SK-N-SH (cell line): ENCODE results near the gene SPOCK1. TPM values are rescaled to one million over a fixed set of nuclear protein-coding genes. Genes with fewer than 3 reads are reported as not detected.

ENCODE experiments used
- CTCF ChIA-PET: fragments of 300-600, 350-600 bp; formaldehyde crosslinking; extraction: SDS; loops from one replicate; lab custom pipeline; 2021; lab: Yijun Ruan, JAX
- POLR2A ChIA-PET: fragments of 350-600 bp; sonication (Branson Sonifier 250); formaldehyde crosslinking; extraction: SDS; loops from one replicate; lab custom pipeline; 2020; ENCODE audit warnings: antibody characterized with exemption, inconsistent platforms; lab: Yijun Ruan, JAX
- DNase-seq: peaks from one replicate; pipeline ENCODE4 v3.0.0; 2012
- H2AFZ ChIP-seq: fragments of 200-600 bp; sonication (generic); 2 replicates; pipeline ENCODE4 v1.8.1; 2016; ENCODE audit warnings: antibody characterized with exemption, mild to moderate bottlenecking, low read depth
- H3F3A ChIP-seq: fragments of 200-600 bp; sonication (generic); replicated peaks from 2 replicates; pipeline ENCODE3; 2016; ENCODE audit warnings: antibody characterized with exemption, mild to moderate bottlenecking; ENCODE audit not compliant: insufficient read depth
- H3K27ac ChIP-seq, 2 experiments: fragments of 200-500 bp in 1 of 2; fragments of 200-600 bp in 1 of 2; sonication (Bioruptor generic) in 1 of 2; sonication (generic), shearing (Covaris generic) in 1 of 2; 2 replicates each; pipeline versions ENCODE4 v1.5.1 to v1.6.1; 2014 to 2016; ENCODE audit warnings: low read depth in 2 of 2, inconsistent platforms in 1 of 2, low read length in 1 of 2, mild to moderate bottlenecking in 1 of 2, mixed read lengths in 1 of 2
- H3K27me3 ChIP-seq: fragments of 200-600 bp; sonication (generic), shearing (Covaris generic); 2 replicates; pipeline ENCODE4 v1.6.1; 2016; ENCODE audit warnings: mixed run types; ENCODE audit not compliant: insufficient read depth
- H3K36me3 ChIP-seq, 2 experiments: fragments of 200-500 bp in 1 of 2; fragments of 200-600 bp in 1 of 2; sonication (Bioruptor generic) in 1 of 2; sonication (generic) in 1 of 2; replicated peaks in 1 of 2; 2 replicates each; pipeline versions ENCODE3 to v1.5.1; 2014 to 2016; ENCODE audit warnings: low read length in 1 of 2, mild to moderate bottlenecking in 1 of 2; ENCODE audit not compliant: insufficient read depth in 2 of 2, control insufficient read depth in 1 of 2
- H3K4me1 ChIP-seq, 2 experiments: fragments of 200-500 bp in 1 of 2; fragments of 200-600 bp in 1 of 2; sonication (Bioruptor generic) in 1 of 2; sonication (generic), shearing (Covaris generic) in 1 of 2; 2 replicates each; pipeline versions ENCODE4 v1.5.1 to v1.6.1; 2014 to 2016; ENCODE audit warnings: low read depth in 1 of 2, low read length in 1 of 2, mixed run types in 1 of 2; ENCODE audit not compliant: insufficient read depth in 2 of 2, control insufficient read depth in 1 of 2
- H3K4me2 ChIP-seq: fragments of 200-600 bp; sonication (generic), shearing (Covaris generic); 2 replicates; pipeline ENCODE4 v1.6.1; 2017; ENCODE audit warnings: mixed run types
- H3K4me3 ChIP-seq, 2 experiments: fragments of 200-500 bp in 1 of 2; fragments of 200-600 bp in 1 of 2; sonication (Bioruptor generic) in 1 of 2; sonication (generic), shearing (Covaris generic) in 1 of 2; 2 replicates each; pipeline versions ENCODE4 v1.5.1 to v1.8.1; 2014 to 2016; ENCODE audit warnings: low read depth in 2 of 2, inconsistent platforms in 1 of 2, low read length in 1 of 2, mild to moderate bottlenecking in 1 of 2, mixed read lengths in 1 of 2, moderate library complexity in 1 of 2
- H3K79me2 ChIP-seq: fragments of 200-600 bp; sonication (generic); 2 replicates; pipeline ENCODE4 v1.8.1; 2017; ENCODE audit warnings: mild to moderate bottlenecking; ENCODE audit not compliant: insufficient read depth
- H3K9ac ChIP-seq: fragments of 200-600 bp; sonication (generic); 2 replicates; pipeline ENCODE4 v1.6.1; 2017; ENCODE audit warnings: mixed run types
- H3K9me2 ChIP-seq: fragments of 200-600 bp; sonication (generic); 2 replicates; pipeline ENCODE4 v1.6.1; 2017; ENCODE audit warnings: mixed run types
- H3K9me3 ChIP-seq: fragments of 200-600 bp; sonication (generic); 2 replicates; pipeline ENCODE4 v1.6.1; 2017; ENCODE audit warnings: mixed run types, mild to moderate bottlenecking, moderate library complexity
- H4K20me1 ChIP-seq: fragments of 200-600 bp; sonication (generic); 2 replicates; pipeline ENCODE4 v1.6.1; 2017; ENCODE audit warnings: mild to moderate bottlenecking, mixed run types; ENCODE audit not compliant: insufficient read depth
- CHD2 ChIP-seq: fragments of 150-350 bp; IDR thresholded peaks from 2 replicates; pipeline ENCODE4 v1.6.1; 2018; ENCODE audit warnings: low read length; ENCODE audit not compliant: partially characterized antibody
- ELF1 ChIP-seq: IDR thresholded peaks from 2 replicates; pipeline ENCODE4 v1.4.0; 2012
- EP300 ChIP-seq, 2 experiments: IDR thresholded peaks; 2 replicates each; pipeline versions ENCODE4 v1.4.0 to v1.6.1; 2012; ENCODE audit warnings: borderline replicate concordance in 1 of 2, low read depth in 1 of 2, low read length in 1 of 2
- EZH2phosphoT487 ChIP-seq: fragments of 200-600 bp; sonication (generic); IDR thresholded peaks from 2 replicates; pipeline ENCODE4 v1.6.1; 2017; ENCODE audit warnings: low read depth, mixed run types, mild to moderate bottlenecking, antibody characterized with exemption, moderate library complexity, borderline replicate concordance
- FOSL2 ChIP-seq: IDR thresholded peaks from 2 replicates; pipeline ENCODE4 v1.4.0; 2012; ENCODE audit warnings: low read depth, mild to moderate bottlenecking, moderate library complexity, borderline replicate concordance
- GATA2 ChIP-seq: sonication (generic); formaldehyde crosslinking; IDR thresholded peaks from 2 replicates; pipeline ENCODE4 v1.5.0; 2020; ENCODE audit warnings: mild to moderate bottlenecking, missing genetic modification reagents
- JUND ChIP-seq: IDR thresholded peaks from 2 replicates; pipeline ENCODE4 v1.4.0; 2012
- MAX ChIP-seq: IDR thresholded peaks from 2 replicates; pipeline ENCODE4 v1.4.0; 2012; ENCODE audit warnings: low read depth
- MXI1 ChIP-seq: IDR thresholded peaks from 2 replicates; pipeline ENCODE4 v1.6.1; 2012; ENCODE audit warnings: mild to moderate bottlenecking, low read depth, low read length, improper control_type of control experiment
- NFIC ChIP-seq: IDR thresholded peaks from 2 replicates; pipeline ENCODE4 v1.4.0; 2012; ENCODE audit warnings: borderline replicate concordance
- POLR2AphosphoS5 ChIP-seq: IDR thresholded peaks from 2 replicates; pipeline ENCODE4 v1.6.1; 2012; ENCODE audit warnings: low read depth, low read length
- RAD21 ChIP-seq: IDR thresholded peaks from 2 replicates; pipeline ENCODE4 v1.6.1; 2012; ENCODE audit warnings: mild to moderate bottlenecking, low read length
- RCOR1 ChIP-seq: fragments of 150-350 bp; IDR thresholded peaks from 2 replicates; pipeline ENCODE4 v1.6.1; 2017; ENCODE audit warnings: antibody characterized with exemption, low read length
- RFX5 ChIP-seq: IDR thresholded peaks from 2 replicates; pipeline ENCODE4 v1.6.1; 2012; ENCODE audit warnings: mild to moderate bottlenecking, improper control_type of control experiment, low read length
- RXRA ChIP-seq: IDR thresholded peaks from 2 replicates; pipeline ENCODE4 v1.4.0; 2012; ENCODE audit warnings: low read depth, mild to moderate bottlenecking, borderline replicate concordance
- SIN3A ChIP-seq: IDR thresholded peaks from 2 replicates; pipeline ENCODE4 v1.6.1; 2012; ENCODE audit warnings: low read depth, mild to moderate bottlenecking, low read length, moderate library complexity, borderline replicate concordance
- SMC3 ChIP-seq: IDR thresholded peaks from 2 replicates; pipeline ENCODE4 v1.6.1; 2012; ENCODE audit warnings: low read depth, low read length, improper control_type of control experiment
- TAF1 ChIP-seq: IDR thresholded peaks from 2 replicates; pipeline ENCODE4 v1.6.1; 2012; ENCODE audit warnings: low read depth, mild to moderate bottlenecking, low read length, moderate library complexity, borderline replicate concordance
- TCF12 ChIP-seq: IDR thresholded peaks from 2 replicates; pipeline ENCODE4 v1.4.0; 2012
- TEAD4 ChIP-seq: IDR thresholded peaks from 2 replicates; pipeline ENCODE4 v1.4.0; 2012; ENCODE audit warnings: mild to moderate bottlenecking, borderline replicate concordance; ENCODE audit not compliant: insufficient read depth
- WGBS: methylation state at CpG from one replicate; pipeline ENCODE4 v1.1.6; 2017; ENCODE audit warnings: low lambda C conversion rate; 5-methylcytosine and 5-hydroxymethylcytosine counted together
- polyA plus RNA-seq, 3 experiments: library from polyadenylated mRNA; depleted of rRNA; stranded (reverse); fragments of >200 nt; gene quantifications; 2 replicates each; pipeline ENCODE4 v1.2.3, GENCODE V29; 2012
- TF ChIP-seq, protein P1 (sequence below): fragments of 150-350 bp; IDR thresholded peaks from 2 replicates; pipeline ENCODE4 v1.6.1; 2017; ENCODE audit warnings: antibody characterized with exemption, low read length, low read depth, borderline replicate concordance
- TF ChIP-seq, protein P2 (sequence below): IDR thresholded peaks from 2 replicates; pipeline ENCODE4 v1.4.0; 2012; ENCODE audit warnings: low read depth, borderline replicate concordance
- TF ChIP-seq, protein P3 (sequence below): fragments of 150-350 bp; IDR thresholded peaks from 2 replicates; pipeline ENCODE4 v1.6.1; 2016; ENCODE audit warnings: mild to moderate bottlenecking, low read depth, low read length

Gene SPOCK1
- polyA plus RNA-seq, 1 of the 3 experiments (the other 2 are of a cell fraction) = 11.3 TPM

DNA sequence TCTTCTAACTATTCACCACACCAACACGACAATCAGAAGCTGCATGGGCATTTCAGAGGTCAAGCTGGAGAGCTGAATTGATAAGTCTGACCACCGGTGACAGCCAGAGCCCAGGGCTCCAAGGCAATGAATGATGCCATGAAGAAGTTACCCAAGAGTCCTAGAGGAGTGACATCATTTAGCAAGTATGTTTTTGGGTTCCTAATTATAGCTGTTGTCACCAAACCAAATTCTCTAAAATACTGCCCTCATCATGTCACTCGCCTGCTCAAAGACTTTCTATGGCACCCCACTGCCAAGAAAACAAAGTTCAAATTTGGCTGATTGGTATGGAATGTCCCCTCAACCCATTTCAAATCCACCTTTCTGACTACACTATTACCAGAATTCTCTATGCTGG lies 235.1 kb downstream of the SPOCK1 start:
- no peaks in the 10 kb centered on the region for H3K9me2 ChIP-seq
- H3K36me3 ChIP-seq = no peaks in the 10 kb centered on the region
- H3K27ac ChIP-seq = peak overlapping the region in 1 of 2 experiments; percentile 63; a peak in 2 of 4 replicates
- H3K4me3 ChIP-seq = no peak overlapping the region
- no peak overlapping the region for H3K9ac ChIP-seq
- H3K27me3 ChIP-seq = no peaks in the 10 kb centered on the region
- CTCF ChIA-PET = no interaction called here
- 62% methylated on average over 3 of the region's 3 CpGs for WGBS
- peaks cover 12% of the 10 kb centered on the region for H4K20me1 ChIP-seq
- no peak for DNase-seq
- H3K79me2 ChIP-seq = no peaks in the 10 kb centered on the region; the same call in 1 of the 2 replicates
- TF ChIP-seq FOSL2 (no peak), POLR2AphosphoS5 (no peak), RCOR1 (no peak), RAD21 (no peak), TEAD4 (no peak), EZH2phosphoT487 (no peak)
- TF ChIP-seq, protein P1, sequence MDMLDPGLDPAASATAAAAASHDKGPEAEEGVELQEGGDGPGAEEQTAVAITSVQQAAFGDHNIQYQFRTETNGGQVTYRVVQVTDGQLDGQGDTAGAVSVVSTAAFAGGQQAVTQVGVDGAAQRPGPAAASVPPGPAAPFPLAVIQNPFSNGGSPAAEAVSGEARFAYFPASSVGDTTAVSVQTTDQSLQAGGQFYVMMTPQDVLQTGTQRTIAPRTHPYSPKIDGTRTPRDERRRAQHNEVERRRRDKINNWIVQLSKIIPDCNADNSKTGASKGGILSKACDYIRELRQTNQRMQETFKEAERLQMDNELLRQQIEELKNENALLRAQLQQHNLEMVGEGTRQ = no peak
- TF ChIP-seq, protein P2, sequence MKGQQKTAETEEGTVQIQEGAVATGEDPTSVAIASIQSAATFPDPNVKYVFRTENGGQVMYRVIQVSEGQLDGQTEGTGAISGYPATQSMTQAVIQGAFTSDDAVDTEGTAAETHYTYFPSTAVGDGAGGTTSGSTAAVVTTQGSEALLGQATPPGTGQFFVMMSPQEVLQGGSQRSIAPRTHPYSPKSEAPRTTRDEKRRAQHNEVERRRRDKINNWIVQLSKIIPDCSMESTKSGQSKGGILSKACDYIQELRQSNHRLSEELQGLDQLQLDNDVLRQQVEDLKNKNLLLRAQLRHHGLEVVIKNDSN = no peak
- TF ChIP-seq, all 33 proteins: peak for 0
- Histone ChIP-seq H2AFZ (no peak overlapping the region), H3K4me2 (0 out of 2 replicates have a peak overlapping the region, but pooled peaks have one; percentile 53), H3K4me1 (peaks cover 3 to 14% of the 10 kb centered on the region in 2 experiments; a peak in 3 of 4 replicates), H3K9me3 (no peaks in the 10 kb centered on the region), H3F3A (peaks cover 20% of the 10 kb centered on the region)
- POLR2A ChIA-PET = no interaction called here

DNA sequence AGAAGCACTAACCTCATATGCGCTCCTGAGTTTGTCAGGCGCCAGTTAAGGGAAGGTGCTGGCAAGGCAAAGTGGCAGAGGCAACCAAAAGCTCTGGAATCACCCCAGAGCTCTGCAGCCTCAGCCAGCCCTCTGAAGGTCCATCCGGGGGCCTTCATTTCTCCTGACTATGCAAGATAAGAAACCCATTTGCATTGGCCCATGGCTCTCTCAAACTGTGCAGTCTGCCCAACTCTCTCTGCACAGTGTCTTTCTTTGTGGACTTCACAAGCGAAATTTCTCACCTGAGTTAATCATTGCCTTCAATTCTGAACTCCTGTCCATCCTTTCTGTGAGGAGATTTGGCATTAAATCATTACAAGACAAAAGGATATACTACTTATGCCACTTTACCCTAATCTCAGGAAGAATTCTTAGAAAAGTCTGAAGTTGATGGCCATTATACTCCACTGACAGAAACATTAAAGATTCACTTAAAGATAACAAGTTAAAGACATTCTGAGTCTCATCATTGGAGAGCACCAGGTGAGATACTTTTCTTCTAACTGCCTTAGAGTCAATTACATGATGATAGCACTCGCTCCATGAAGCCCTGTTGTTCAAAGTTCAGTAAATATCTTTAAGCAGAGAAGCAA lies 235.6 kb downstream of the SPOCK1 start:
- no peak for TF ChIP-seq TAF1
- TF ChIP-seq GATA2 (CRISPR knock-in tag) = no peak
- no peak for TF ChIP-seq ELF1
- TF ChIP-seq TCF12 = no peak
- TF ChIP-seq TEAD4 = no peak
- TF ChIP-seq, protein P3, sequence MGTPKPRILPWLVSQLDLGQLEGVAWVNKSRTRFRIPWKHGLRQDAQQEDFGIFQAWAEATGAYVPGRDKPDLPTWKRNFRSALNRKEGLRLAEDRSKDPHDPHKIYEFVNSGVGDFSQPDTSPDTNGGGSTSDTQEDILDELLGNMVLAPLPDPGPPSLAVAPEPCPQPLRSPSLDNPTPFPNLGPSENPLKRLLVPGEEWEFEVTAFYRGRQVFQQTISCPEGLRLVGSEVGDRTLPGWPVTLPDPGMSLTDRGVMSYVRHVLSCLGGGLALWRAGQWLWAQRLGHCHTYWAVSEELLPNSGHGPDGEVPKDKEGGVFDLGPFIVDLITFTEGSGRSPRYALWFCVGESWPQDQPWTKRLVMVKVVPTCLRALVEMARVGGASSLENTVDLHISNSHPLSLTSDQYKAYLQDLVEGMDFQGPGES = no peak
- TF ChIP-seq, protein P1 = no peak
- no peak for TF ChIP-seq JUND
- TF ChIP-seq CHD2 = no peak
- TF ChIP-seq RAD21 = no peak
- TF ChIP-seq RFX5 = no peak
- TF ChIP-seq MAX = no peak
- TF ChIP-seq NFIC = no peak
- TF ChIP-seq MXI1 = no peak
- TF ChIP-seq EP300 (IDR thresholded peaks at IDR 0.05; ENCODE audit: borderline replicate concordance in 1 of 2, low read depth in 1 of 2, low read length in 1 of 2) = no peak
- TF ChIP-seq RXRA = no peak
- TF ChIP-seq SMC3 = no peak
- TF ChIP-seq FOSL2 = no peak
- TF ChIP-seq SIN3A = no peak
- H3K27me3 ChIP-seq = no peaks in the 10 kb centered on the region

More for the DNA sequence above, 235.6 kb downstream of the SPOCK1 start:
- H3K4me2 ChIP-seq = no peak overlapping the region
- H3K9me2 ChIP-seq = no peaks in the 10 kb centered on the region
- WGBS = 68% methylated on average over 4 of the region's 5 CpGs
- H3K9ac ChIP-seq = no peak overlapping the region
- H2AFZ ChIP-seq = no peak overlapping the region
- no peak for DNase-seq
- H3K27ac ChIP-seq = peak overlapping the region in 1 of 2 experiments; percentile 63; a peak in 2 of 4 replicates
- ChIA-PET CTCF (interaction anchor here (1.0 kb wide), 1 partner anchor 12 kb away, joined by 3 read pairs; no protein-coding TSS in a partner anchor), POLR2A (no interaction called here)
- peaks cover 12% of the 10 kb centered on the region for H4K20me1 ChIP-seq
- H3F3A ChIP-seq = peaks cover 20% of the 10 kb centered on the region
- no peak overlapping the region for H3K4me3 ChIP-seq
- H3K36me3 ChIP-seq = no peaks in the 10 kb centered on the region
- H3K79me2 ChIP-seq = no peaks in the 10 kb centered on the region; the same call in 1 of the 2 replicates
- no peaks in the 10 kb centered on the region for H3K9me3 ChIP-seq
- H3K4me1 ChIP-seq = peaks cover 3 to 14% of the 10 kb centered on the region in 2 experiments; a peak in 3 of 4 replicates
